HG02943 (cell line): ENCODE measurements around the gene CASKIN1.
"Not testable (repeated sequence)": the region's sequence is repeated elsewhere in the genome, so short reads cannot be mapped to it uniquely, and the experiment has no call there.

Experiments
- ATAC-seq: cut with Tn5 transposase; IDR thresholded peaks from one replicate; pipeline ENCODE4 v1.9.1; 2021; ENCODE audit warnings: mild to moderate bottlenecking, low read depth, moderate library complexity; ENCODE audit not compliant: unreplicated experiment

Gene CASKIN1

GRCh38 chr16:2147981-2148671 is 48.3 kb downstream of the CASKIN1 start, which contains the start of gene RAB26:
RAB26 (plus strand) TSS chr16:2148625; CDS start chr16:2148784, 159 bp downstream.
- ATAC-seq: no peak

GRCh38 chr16:2147378-2147777 is 49.0 kb downstream of the CASKIN1 start:
- no peak for ATAC-seq

GRCh38 chr16:2145843-2146242 is 50.6 kb downstream of the CASKIN1 start:
- no peak for ATAC-seq

- no peak for ATAC-seq
Measured at GRCh38 chr16:2143878-2144485, 52.4 kb downstream of the CASKIN1 start.

DNA sequence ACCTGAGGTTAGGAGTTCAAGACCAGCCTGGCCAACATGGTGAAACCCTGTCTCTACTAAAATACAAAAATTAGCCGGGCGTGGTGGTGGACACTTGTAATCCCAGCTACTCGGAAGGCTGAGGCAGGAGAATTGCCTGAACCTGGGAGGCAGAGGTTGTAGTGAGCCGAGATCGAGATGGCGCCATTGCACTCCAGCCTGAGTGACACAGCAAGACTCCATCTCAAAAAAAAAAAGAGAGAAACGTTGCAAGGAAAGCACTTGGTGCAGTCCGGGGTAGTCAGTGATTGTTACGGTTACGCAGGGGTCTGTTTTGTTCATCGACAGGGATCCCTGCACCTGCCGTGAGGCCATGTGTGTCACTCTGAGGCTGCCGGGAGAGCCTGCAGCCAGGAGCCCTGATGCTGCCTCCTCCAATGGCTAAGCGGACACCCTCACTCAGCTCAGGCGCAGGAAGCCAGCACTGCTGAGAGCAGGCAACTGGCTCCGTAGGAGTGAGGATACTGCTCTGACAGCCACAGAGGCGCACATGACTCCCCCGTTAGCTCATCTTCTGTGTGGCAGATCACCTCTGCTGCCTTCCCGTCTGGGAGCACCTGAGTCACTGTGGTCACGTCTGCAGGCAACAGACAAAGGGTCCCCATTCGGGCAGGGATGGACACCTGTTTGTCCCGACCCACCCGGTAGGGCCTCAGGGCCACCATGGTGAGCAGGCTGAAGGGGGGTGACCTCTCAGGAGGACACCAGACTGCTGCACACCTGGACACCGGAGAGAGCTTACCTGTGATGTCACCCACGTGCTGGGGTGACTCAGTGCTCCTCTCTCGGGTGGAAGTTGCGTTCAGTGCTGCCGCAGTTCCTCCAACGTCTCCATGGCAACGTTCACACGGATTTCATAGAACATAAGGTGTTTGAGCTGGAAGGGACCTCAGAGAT is 53.2 kb downstream of the CASKIN1 start:
- ATAC-seq: no peak

- not testable (repeated sequence) for ATAC-seq
Measured at GRCh38 chr16:2135770-2136490, 60.5 kb downstream of the CASKIN1 start, which contains the start of gene PKD1. PKD1 (minus strand) TSS chr16:2135898; CDS start chr16:2135689, 209 bp downstream.

GRCh38 chr16:2135071-2135470 is 61.3 kb downstream of the CASKIN1 start:
- not testable (repeated sequence) for ATAC-seq

DNA sequence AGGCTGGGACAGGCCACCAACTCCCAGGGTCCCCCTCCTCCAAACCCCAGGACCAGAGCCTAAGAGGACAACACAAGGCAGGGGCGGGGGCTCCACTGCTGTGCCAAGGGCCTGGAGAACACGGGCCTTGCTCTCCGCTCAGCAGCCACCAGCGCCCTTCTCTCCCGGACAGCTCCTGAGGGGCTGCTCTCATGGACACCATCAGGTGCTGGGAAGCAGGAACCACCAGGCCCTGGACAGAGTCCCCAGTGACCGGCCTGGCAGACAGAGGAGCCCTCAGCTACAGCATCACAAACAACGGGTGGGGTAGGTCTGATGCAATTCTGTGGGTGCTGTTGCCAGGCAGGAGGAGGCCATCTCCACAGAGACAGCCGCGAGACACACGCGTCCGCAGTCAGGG is 62.6 kb downstream of the CASKIN1 start:
- ATAC-seq: not testable (repeated sequence)

DNA sequence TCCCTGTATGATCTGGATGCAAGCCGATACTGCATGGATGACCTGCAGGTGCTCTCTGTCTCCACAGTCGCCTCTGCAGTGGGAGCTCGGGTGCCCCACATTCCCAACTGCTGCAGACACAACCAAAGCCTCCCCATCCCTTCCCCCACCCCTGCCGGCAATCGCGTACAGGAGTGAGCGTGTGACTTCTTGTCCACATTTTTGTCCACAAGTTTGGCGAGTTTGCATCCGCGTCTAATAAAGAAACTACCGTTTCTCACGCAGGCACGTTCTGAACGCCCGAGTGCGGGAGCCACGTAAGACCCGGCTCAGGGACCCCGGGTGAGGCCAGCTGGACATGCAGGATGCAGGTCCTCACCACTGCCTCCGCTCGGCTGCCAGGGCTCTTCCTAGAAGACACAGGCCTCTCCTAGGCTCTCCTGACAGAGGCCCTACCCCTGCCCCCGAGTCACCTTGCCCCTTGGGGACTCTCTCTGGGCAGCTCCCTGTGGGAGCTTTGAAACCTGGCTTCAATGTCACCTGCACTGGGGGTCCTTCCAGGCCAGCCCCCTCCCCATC is 66.4 kb downstream of the CASKIN1 start:
- not testable (repeated sequence) for ATAC-seq

GRCh38 chr16:2129251-2129650 is 67.2 kb downstream of the CASKIN1 start:
- not testable (repeated sequence) for ATAC-seq

GRCh38 chr16:2127630-2128280 is 68.7 kb downstream of the CASKIN1 start:
- not testable (repeated sequence) for ATAC-seq
